ENCODE results near the gene EVA1C.

DNA sequence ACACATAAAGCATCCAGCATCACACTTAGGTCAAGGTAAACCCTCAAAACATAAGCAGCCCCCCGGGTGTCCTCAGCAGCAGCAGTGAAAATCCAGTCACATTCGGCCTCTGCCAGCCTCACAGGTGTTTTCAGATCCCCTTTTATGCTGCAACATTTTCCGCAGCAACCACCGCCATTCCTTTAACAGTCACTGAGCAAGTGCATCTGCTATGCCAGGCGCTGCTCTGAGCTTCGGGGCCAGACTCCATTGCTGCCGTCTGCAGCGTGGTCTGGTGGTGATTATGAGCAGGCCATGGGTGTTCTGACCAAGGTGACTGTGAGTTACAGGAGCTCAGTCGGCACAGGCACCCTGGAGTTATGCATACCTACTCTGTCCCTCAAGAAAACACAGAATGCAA is 24.2 kb upstream of the EVA1C start:
- TF ChIP-seq, protein P1, sequence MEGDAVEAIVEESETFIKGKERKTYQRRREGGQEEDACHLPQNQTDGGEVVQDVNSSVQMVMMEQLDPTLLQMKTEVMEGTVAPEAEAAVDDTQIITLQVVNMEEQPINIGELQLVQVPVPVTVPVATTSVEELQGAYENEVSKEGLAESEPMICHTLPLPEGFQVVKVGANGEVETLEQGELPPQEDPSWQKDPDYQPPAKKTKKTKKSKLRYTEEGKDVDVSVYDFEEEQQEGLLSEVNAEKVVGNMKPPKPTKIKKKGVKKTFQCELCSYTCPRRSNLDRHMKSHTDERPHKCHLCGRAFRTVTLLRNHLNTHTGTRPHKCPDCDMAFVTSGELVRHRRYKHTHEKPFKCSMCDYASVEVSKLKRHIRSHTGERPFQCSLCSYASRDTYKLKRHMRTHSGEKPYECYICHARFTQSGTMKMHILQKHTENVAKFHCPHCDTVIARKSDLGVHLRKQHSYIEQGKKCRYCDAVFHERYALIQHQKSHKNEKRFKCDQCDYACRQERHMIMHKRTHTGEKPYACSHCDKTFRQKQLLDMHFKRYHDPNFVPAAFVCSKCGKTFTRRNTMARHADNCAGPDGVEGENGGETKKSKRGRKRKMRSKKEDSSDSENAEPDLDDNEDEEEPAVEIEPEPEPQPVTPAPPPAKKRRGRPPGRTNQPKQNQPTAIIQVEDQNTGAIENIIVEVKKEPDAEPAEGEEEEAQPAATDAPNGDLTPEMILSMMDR (conservative IDR thresholded peaks at IDR 0.05; ENCODE audit: low read depth, low read length) = no peak
- no peak for TF ChIP-seq EZH2 (IDR thresholded peaks at IDR 0.05; ENCODE audit: low read length, unreplicated experiment)
